Brain microvascular endothelial cell (primary cell): ENCODE results near the gene LRSAM1.
A peak's percentile ranks its signal among the peaks of the same experiment; 100 is the strongest.

Experiments used
- DNase-seq: peaks from one replicate; pipeline ENCODE4 v3.0.0-alpha.2; 2020
- H3K27ac ChIP-seq: fragments of 250-450 bp; sonication (Bioruptor Pico); 2 replicates; pipeline ENCODE4 v1.5.1; 2020; ENCODE audit warnings: mild to moderate bottlenecking, moderate library complexity
- H3K27me3 ChIP-seq: fragments of 250-450 bp; sonication (Bioruptor Pico); replicated peaks from 2 replicates; pipeline ENCODE4 v1.5.1; 2020; ENCODE audit warnings: mild to moderate bottlenecking
- H3K36me3 ChIP-seq: fragments of 250-450 bp; sonication (Bioruptor Pico); replicated peaks from 2 replicates; pipeline ENCODE4 v1.5.1; 2020; ENCODE audit warnings: mild to moderate bottlenecking
- H3K4me3 ChIP-seq: 2 replicates; pipeline ENCODE4 v1.5.1; 2011; ENCODE audit warnings: low read depth, mild to moderate bottlenecking, control low read depth, low read length, moderate library complexity
- in situ Hi-C: cut with HindIII; loops from 2 replicates; pipeline ENCODE4 v1.10.0; 2017; ENCODE audit warnings: low sequenced_read_pairs, low pct_ligation_motif_present
- TF ChIP-seq, protein P1 (sequence below): IDR thresholded peaks from 2 replicates; pipeline ENCODE4 v1.5.1; 2011; ENCODE audit warnings: low read depth, mild to moderate bottlenecking, moderate library complexity, low read length, control low read depth, inconsistent platforms; ENCODE audit errors: missing control alignments

LRSAM1 gene

DNA sequence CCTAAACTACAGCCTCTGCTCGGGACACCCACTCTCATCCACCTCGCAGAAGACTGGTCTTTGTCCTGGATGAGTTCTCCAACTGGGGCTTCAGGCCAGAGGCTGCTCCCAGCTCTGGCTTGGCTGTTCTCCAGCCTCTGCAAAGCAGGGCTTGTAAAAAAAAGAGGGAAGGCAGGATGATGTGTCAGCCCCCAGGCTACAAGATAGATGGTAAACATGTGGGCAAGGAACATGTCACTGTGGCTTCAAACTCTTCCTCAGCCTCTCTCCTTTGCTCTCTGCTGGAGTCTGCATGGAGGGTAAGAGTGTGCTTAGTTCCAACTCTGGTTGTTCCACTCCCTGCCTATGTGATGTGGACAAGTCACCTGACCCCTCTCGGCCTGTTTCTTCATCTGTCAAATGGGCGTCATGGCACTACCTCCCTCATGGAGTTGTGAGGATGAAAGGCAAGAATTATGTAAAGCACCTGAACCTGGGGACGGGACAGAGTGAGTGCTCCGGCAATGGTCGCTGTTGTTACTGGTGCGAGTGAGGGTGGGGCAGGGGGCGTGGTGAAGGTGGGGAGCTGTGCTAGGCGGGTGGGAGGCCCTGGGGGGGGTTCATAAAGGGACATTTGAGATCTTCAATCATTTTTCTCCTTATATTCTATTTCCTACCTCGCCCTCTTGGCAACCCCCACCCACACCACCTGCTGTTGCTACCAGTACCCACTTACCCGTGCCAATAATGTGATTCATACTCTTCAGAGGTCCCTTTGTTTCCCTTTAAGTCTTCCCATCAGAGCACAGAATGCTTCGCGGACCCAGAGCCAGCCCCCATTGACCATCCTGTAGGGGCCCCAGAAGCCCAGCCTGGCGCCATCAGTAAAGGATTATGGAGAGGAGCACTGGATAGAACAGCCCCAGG lies 33.9 kb upstream of the LRSAM1 start:
- in situ Hi-C loops, result no loop called here
- no peak overlapping the region for H3K27ac ChIP-seq
- no peaks in the 10 kb centered on the region for H3K36me3 ChIP-seq
- DNase-seq, result no peak
- TF ChIP-seq, protein P1, sequence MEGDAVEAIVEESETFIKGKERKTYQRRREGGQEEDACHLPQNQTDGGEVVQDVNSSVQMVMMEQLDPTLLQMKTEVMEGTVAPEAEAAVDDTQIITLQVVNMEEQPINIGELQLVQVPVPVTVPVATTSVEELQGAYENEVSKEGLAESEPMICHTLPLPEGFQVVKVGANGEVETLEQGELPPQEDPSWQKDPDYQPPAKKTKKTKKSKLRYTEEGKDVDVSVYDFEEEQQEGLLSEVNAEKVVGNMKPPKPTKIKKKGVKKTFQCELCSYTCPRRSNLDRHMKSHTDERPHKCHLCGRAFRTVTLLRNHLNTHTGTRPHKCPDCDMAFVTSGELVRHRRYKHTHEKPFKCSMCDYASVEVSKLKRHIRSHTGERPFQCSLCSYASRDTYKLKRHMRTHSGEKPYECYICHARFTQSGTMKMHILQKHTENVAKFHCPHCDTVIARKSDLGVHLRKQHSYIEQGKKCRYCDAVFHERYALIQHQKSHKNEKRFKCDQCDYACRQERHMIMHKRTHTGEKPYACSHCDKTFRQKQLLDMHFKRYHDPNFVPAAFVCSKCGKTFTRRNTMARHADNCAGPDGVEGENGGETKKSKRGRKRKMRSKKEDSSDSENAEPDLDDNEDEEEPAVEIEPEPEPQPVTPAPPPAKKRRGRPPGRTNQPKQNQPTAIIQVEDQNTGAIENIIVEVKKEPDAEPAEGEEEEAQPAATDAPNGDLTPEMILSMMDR, result no peak
- H3K27me3 ChIP-seq, result no peaks in the 10 kb centered on the region
- H3K4me3 ChIP-seq, result no peak overlapping the region

DNA sequence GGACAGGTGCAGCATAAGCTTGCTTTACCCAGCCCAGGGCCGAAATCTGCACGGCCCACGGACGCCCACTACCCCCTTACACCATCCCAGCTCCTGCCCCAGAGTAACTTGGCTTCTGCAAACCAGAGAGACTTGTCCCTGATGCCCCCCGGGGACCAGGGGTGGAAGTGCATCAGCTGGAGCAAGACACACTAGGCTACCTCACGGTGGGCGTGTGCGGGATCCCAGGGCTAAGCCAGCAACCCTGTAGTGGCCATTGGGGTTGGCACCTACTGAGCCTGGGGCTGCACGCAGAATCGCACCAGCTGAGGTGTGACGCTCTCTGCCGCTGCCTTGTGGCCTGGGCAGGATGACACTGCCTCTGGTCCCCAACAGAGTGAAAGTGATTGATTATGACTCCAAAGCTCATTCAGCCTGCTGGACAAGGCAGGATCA lies 33.3 kb upstream of the LRSAM1 start:
- no peak for DNase-seq
- TF ChIP-seq, protein P1, result peak; percentile 47
- in situ Hi-C loops, result no loop called here
- no peak overlapping the region for H3K4me3 ChIP-seq
- H3K27ac ChIP-seq, result no peak overlapping the region
- no peaks in the 10 kb centered on the region for H3K36me3 ChIP-seq
- no peaks in the 10 kb centered on the region for H3K27me3 ChIP-seq

DNA sequence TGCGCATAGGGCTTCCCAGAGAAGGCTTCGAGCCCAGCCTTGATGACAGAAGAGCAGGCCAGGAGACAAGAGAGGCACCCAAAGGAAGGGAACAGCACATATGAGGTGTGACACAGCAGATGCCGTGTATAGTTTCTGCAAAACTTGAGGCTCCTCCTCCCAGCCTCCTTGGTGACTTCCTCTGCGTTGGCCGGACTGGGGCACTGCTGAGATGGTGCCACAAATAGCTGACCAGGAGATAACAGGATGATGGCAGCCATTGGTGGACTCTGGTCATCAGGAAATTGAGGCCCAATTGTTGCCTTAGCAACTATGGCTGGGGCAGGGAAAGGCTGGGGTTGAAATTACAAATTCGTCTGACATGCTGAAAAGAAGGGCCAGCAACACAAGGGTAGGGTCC lies 32.0 kb upstream of the LRSAM1 start:
- no peaks in the 10 kb centered on the region for H3K36me3 ChIP-seq
- in situ Hi-C loops, result no loop called here
- DNase-seq, result no peak
- H3K4me3 ChIP-seq, result no peak overlapping the region
- H3K27me3 ChIP-seq, result no peaks in the 10 kb centered on the region
- TF ChIP-seq, protein P1, result no peak
- no peak overlapping the region for H3K27ac ChIP-seq

DNA sequence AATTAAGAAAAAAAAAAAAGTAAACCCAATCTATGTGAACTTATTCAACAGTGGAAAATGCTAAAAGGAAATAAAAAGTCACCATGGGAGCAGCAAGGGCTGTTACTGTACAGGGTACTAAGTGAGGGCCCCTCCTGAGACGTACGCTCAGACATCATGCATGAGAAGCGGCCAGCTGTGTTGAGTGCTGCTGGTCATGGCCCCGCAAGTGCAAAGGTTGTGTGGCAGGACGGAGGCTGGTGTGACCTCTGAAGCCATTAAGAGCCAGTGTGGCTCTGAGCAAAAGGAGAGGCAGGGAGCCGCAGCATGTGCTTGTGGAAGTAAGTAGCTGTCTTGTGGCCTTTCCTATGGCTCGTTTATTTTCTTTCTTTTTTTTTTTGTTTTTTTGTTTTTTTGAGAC lies 30.3 kb upstream of the LRSAM1 start:
- no peaks in the 10 kb centered on the region for H3K36me3 ChIP-seq
- TF ChIP-seq, protein P1, result no peak
- in situ Hi-C loops, result no loop called here

DNA sequence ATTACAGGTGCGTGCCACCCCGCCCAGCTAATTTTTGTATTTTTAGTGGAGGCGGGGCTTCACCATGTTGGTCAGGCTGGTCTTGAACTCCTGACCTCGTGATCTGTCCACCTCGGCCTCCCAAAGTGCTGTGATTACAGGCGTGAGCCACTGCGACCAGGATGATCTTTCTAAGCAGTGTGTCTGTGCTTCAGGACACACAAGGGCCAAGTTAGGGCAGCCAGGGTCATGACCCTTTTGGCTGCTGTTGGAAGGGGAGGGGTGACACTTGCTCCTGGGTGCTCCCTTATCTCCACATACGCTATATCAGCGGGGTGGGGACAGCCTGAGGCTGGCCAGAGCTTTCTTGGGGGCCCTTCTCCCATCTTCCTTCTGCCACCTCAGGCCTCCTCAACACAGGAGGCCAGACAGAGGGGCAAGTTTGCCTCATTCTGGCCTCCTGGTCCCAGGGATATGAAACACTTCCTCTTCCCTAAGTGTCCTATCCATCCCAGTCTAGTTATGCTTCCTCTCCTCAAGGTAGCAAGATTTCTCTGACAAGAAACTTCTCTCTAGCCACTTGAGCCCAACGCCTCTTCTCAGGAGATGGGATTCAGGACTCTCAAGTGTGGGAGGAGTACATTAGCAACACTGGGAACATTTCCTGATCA lies 29.1 kb upstream of the LRSAM1 start:
- Histone ChIP-seq H3K27ac (no peak overlapping the region), H3K4me3 (no peak overlapping the region), H3K36me3 (no peaks in the 10 kb centered on the region), H3K27me3 (no peaks in the 10 kb centered on the region)
- TF ChIP-seq, protein P1, result no peak
- in situ Hi-C loops, result no loop called here
- DNase-seq, result no peak

More for the DNA sequence above, 30.3 kb upstream of the LRSAM1 start:
- no peak overlapping the region for H3K27ac ChIP-seq
- no peaks in the 10 kb centered on the region for H3K27me3 ChIP-seq
- no peak overlapping the region for H3K4me3 ChIP-seq
- DNase-seq, result no peak
